ENCODE data around the gene C10orf71.
A peak's percentile ranks its signal among the peaks of the same experiment; 100 is the strongest.

The C10orf71 gene

GRCh38 chr10:49361178-49361554 lies 62.2 kb downstream of the C10orf71 start:
- ChIA-PET CTCF (interaction anchor here (1.1 to 1.2 kb wide), 2 partner anchors 9 to 47 kb away, joined by 3 to 4 read pairs; no protein-coding TSS in a partner anchor), POLR2A (no interaction called here)
- TF ChIP-seq CTCF (IDR thresholded peaks at IDR 0.05; ENCODE audit: control extremely low read depth, extremely low read depth, low read depth, missing control alignments), result no peak
- DNase-seq (ENCODE audit: extremely low spot score), result no peak

GRCh38 chr10:49361735-49362568 lies 63.0 kb downstream of the C10orf71 start:
- POLR2A ChIA-PET, result no interaction called here
- DNase-seq (ENCODE audit: extremely low spot score), result no peak

GRCh38 chr10:49362596-49363260 lies 63.8 kb downstream of the C10orf71 start:
- DNase-seq (ENCODE audit: extremely low spot score), result peak; percentile 75
- CTCF ChIA-PET, result interaction anchor here (1.0 to 2.0 kb wide), 4 partner anchors 10 to 208 kb away, joined by 3 to 4 read pairs (median 3); no protein-coding TSS in a partner anchor
- POLR2A ChIA-PET, result no interaction called here
- no peak for TF ChIP-seq CTCF (IDR thresholded peaks at IDR 0.05; ENCODE audit: control extremely low read depth, extremely low read depth, low read depth, missing control alignments)

More at GRCh38 chr10:49361735-49362568, 63.0 kb downstream of the C10orf71 start:
- no peak for TF ChIP-seq CTCF (IDR thresholded peaks at IDR 0.05; ENCODE audit: control extremely low read depth, extremely low read depth, low read depth, missing control alignments)
- CTCF ChIA-PET, result interaction anchor here (0.7 to 1.2 kb wide), 4 partner anchors 9 to 46 kb away, joined by 3 to 4 read pairs (median 3); no protein-coding TSS in a partner anchor

- DNase-seq (ENCODE audit: extremely low spot score), result no peak
- ChIA-PET POLR2A (no interaction called here), CTCF (interaction anchor here (1.0 to 2.0 kb wide), 4 partner anchors 9 to 209 kb away, joined by 3 to 4 read pairs (median 3); no protein-coding TSS in a partner anchor)
- no peak for TF ChIP-seq CTCF (IDR thresholded peaks at IDR 0.05; ENCODE audit: control extremely low read depth, extremely low read depth, low read depth, missing control alignments)
These were observed 64.5 kb downstream of the C10orf71 start for GRCh38 chr10:49363309-49364031.

- TF ChIP-seq CTCF (IDR thresholded peaks at IDR 0.05; ENCODE audit: control extremely low read depth, extremely low read depth, low read depth, missing control alignments), result no peak
These were observed 65.1 kb downstream of the C10orf71 start for GRCh38 chr10:49364051-49364450.

GRCh38 chr10:49364747-49365146 lies 65.8 kb downstream of the C10orf71 start:
- DNase-seq (ENCODE audit: extremely low spot score), result no peak
- ChIA-PET POLR2A (no interaction called here), CTCF (no interaction called here)
- TF ChIP-seq CTCF (IDR thresholded peaks at IDR 0.05; ENCODE audit: control extremely low read depth, extremely low read depth, low read depth, missing control alignments), result no peak

More at GRCh38 chr10:49364051-49364450, 65.1 kb downstream of the C10orf71 start:
- POLR2A ChIA-PET, result no interaction called here
- CTCF ChIA-PET, result interaction anchor here (2.0 kb wide), 1 partner anchor 12 kb away, joined by 4 read pairs; no protein-coding TSS in a partner anchor
- no peak for DNase-seq (ENCODE audit: extremely low spot score)

Measured in GM10248 (cell line).